GM18909 (cell line): Measurements from ENCODE around the gene TBC1D22A.
"Not testable (repeated sequence)": the region's sequence is repeated elsewhere in the genome, so short reads cannot be mapped to it uniquely, and the experiment has no call there.

ENCODE experiments used
- ATAC-seq: cut with Tn5 transposase; IDR thresholded peaks from one replicate; pipeline ENCODE4 v1.9.1; 2021; ENCODE audit warnings: mild to moderate bottlenecking; ENCODE audit not compliant: unreplicated experiment, poor library complexity

Gene TBC1D22A

DNA sequence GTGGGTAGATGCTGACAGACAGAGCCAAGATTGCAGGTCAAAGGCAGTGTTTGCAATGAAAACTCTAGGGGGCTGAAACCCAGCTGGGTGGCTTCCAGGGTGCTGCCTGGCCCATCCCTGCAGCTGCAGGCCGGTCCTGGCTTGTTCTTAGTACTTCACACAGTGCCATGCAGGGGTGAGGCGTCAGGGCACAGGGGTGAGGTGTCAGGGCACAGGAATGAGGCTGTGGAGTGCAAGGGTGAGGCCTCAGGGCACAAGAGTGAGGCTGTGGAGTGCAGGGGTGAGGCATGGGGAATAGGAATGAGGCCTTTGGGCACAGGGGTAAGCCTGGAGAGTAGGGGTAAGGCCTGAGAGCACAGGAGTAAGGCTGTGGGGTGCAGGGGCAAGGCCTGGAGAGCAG is 337.6 kb downstream of the TBC1D22A start:
- ATAC-seq = no peak

DNA sequence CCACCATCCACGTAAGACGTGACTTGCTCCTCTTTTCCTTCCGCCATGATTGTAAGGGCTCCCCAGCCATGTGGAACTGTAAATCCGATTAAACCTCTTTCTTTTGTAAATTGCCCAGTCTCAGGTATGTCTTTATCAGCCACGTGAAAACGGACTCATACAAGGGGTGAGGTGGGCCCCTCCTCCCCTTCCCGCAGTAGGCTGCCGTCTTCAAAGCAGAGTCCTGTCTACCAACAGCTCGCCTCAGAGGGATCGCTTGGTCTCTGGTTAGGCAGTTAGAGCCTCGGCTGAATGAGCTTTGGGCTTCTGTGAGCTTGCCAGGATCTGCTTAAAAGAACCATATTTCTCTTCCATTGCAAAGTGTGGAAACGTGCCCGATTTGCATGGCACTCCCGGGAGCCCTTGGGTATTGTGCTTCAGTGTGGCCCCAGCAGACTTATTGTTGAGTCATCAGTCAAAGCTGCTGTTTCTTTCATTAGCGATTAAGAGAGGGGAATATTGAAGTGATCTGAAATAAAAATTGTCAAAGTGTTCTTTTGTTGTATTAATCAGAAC is 338.3 kb downstream of the TBC1D22A start:
- ATAC-seq = no peak

DNA sequence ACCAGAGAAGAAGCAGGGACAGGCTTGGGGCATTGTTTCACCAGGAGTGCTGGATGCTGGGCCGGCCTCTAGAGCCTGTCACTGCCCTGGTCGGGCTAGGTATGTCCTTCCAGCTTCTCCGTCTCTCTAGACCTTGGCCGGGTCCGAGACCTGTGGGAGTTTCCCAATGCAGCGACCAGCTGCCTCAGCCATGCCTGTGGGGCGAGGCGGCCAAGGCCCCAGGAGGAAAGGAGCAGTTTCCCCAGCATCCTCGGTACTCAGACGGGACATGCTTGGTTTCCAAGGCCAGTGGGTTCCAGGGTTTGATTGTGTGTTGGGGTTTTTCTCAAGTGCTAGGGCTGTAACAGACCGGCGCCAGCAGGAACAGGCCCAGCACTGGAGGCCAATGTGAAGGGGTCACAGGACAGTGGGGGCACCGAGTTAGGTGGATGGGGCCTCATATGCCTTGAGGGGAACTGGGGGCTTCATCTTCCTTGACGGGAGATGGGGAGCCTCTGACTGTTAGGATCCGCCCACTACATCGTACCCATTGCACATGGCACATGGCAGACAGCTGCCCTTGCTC is 339.0 kb downstream of the TBC1D22A start:
- no peak for ATAC-seq

DNA sequence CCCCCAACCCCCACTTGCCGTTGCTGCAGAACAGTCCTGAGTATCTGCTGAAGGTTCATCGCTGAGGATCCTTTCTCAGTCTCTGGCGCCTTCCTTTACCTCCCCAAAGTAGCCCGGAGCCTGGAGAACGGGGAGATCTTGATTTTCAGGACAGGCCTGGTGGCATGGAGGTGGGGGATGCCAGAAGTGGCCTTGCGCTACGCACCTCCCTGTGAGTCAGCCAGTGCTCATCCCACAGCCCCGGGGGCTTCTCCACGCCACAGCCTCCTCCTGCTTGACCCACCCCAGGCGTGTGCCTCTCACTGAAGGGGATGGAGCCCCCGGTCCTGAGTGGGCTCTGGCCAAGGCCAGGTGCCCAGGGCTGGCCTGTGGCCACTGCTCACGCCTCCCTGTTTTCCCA is 339.6 kb downstream of the TBC1D22A start:
- no peak for ATAC-seq

DNA sequence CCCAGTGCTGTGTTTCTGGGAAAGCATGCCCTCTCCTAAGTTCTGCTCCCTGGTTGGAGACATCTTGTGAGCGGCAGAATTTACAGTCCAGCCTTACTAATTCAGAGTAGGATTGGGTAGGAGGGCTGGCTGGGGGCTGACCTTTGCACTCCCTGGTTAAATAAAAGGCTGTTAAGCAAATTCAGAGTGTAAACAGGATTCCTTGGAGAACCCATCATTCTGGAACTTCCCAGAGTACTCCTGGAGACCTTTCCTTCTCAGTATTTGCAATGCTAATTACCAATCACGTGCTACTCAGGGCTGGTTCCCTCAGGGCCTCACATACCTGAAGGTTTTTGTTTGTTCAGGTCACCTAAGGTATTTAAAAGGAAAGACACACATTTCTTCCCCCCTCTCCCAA is 340.2 kb downstream of the TBC1D22A start:
- no peak for ATAC-seq

DNA sequence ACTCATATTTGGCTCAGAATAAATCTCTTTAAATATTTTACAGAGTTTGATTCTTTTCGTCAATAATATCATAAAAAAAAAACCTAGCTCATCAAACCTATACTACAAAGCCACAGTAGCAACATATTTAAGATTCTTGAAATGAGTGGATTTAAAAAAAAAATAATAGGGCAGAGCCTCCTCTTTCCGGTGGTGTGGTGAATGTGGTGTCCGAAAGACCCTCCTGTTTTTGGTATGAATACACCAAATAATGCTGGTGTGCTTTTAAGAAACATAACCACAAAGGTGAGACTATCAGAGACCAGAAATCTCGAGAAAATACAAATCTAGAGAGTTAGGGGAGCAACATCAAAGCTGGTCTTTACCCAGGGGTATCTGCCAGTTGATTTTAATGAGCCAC is 342.6 kb downstream of the TBC1D22A start:
- no peak for ATAC-seq

DNA sequence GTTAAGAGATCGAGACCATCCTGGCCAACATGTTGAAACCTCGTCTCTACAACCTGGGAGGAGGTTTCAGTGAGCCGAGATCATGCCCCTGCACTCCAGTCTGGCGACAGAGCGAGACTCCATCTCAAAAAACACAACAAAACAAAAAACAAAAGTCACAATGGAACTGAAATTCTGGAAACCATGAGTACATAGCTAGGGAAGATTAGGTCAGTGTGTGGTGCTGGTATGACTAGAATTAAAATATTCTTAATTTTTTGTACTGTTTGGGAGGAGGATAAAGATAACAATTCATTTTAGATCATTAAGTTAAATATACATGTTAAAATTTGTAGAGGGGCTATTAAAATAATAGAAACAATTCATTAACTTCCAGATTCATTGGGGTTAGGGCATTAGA is 344.4 kb downstream of the TBC1D22A start:
- ATAC-seq = no peak

DNA sequence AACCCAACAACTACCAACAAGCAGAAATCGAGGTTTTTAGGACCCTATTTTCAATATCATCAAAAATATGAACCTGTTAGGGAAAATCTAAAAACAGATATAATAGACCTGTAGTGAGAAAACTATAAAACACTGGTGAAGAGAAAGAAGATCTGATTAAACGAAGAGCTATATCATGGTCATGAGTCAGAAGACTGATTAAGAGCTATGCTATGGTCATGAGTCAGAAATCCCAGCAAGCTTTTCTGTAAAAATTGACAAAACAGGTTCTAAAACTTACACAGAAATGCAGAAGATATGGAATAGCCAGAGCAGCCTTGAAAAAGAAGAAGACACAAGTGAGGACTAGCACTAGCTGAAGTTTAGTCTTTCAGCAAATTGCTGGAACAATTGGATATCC is 345.0 kb downstream of the TBC1D22A start:
- ATAC-seq = no peak

DNA sequence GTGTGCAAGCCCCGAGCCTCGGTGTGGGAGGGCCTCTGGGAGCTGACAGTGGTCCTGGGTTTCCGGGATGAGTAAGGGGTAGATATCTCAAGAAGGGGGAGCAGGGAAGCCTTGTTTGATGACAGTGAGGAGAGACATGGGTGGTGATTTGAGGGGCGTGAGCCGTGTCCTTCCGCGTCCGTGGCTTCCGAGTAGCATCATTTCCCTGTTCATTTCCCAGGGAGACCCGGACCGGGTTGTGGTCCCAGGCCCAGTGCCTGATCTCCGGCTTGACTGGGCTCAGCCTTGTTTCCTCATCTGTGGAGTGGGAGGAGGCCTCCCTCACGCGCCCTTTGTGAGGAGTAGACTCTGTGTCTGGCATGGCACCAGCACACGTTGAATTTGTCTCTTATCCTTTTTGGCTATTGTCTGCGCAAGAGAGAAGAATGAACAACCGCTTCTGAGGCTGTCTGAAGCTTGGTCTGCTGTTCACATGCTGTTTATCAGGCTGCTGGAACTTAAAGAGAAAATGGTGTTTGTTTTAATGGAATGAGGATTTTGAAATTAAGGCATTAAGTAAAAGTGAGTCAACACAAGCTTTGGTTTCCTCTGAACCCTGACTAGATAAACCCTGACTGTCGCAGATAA is 348.5 kb downstream of the TBC1D22A start:
- ATAC-seq = no peak

DNA sequence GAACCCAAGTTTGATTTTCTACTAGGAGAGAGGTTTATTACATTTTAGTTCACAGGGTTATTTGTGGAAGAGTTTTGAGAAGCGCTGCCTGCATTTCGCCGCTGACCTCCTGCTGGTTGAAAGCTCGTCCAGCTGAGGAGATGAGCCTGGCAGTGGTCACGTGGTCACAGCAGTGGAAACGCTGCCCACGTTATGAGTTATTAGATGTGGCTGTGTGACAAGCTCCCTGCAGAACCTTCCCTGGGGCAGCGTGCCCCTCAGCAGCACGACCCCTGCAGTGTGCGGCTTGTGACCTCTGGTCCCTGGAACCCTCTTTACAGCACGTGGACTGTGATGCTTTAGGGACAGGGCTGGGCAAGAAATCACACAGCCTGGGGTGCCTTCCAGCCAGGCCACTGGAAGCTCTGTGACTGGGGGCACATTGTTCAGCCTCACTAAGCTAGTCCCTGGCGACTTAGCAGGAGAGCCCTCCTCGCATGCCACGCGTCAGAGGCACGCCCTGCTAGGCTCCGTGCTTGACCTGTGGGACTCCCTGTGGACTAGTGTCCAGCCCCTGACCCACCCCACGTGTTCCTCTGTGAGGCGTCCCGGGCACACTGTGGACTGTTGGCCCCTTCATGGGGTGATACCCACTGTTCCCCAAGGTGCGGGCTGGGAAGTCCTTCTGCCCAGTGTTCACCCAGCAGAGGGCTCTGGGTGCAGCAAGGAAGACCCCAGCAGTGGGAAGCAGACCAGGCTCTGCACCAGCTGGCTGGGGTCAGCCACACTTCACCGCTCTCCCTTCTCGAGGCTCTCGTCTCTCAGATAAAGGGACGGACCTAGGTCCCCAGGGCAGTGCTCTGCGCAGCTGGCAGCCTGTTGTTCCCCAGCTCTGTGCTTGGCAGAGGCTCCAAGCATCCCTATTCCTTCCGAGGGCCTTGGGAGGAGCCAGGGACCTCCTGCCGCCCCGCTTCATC is 349.5 kb downstream of the TBC1D22A start:
- ATAC-seq = no peak

DNA sequence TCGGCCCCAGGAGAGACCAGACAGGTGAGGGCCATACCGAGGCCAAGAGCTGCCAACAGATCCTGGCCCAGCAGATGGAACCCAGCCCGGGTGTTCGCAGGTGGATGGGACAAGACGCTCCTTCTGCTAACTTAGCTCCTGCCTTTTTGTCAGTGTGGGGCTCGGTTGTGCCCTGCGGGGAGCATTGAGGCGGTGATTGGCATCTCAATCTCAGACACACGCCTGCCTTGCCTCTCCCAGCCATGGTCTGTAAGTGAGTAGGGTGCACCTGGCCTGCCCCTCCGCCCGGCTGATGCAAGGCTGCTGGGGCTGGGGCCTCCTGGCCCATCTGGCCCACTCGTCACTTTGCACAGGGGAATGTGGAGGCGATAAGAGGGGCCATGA is 350.1 kb downstream of the TBC1D22A start:
- no peak for ATAC-seq

DNA sequence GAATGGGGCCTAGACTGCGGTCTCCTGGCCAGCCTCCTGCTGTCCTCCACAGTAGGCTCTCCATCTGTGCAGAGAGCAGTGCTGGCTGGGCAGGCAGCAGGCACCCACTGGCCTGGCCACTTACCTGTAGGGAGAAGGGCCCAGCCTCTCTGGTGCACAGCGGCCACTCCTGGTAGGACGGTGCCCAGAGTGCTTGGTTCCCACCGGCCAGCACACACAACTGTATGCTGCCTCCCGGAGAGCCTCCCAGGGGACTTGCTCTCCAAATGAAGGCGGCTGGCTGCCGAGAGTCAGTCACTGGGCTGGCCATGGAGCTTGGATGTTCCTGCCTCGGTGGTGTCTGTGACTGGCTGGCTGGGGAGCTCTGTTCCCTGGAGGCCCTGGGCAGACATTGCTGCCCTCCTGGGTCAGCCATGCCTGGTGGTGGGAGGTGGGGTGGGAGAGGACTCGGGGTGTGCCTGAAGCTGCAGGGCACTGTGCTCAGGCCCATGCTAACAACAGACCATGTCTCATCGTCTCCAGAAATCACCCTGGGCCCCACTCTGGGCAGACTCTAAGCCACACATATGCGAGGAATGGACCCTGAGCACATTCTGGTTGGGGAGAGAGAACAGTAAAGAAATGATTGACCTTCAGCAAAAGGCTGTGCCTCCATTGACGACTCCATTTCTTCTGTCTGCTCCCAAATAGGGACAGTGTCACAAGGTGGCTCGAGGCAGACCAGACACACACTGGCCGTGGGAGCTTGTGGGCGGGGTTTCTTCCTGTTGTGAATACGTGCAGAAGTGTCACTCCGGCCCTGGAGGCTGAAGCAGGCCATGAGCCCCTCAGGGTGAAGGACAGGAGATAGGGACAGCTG is 350.8 kb downstream of the TBC1D22A start:
- ATAC-seq = no peak

DNA sequence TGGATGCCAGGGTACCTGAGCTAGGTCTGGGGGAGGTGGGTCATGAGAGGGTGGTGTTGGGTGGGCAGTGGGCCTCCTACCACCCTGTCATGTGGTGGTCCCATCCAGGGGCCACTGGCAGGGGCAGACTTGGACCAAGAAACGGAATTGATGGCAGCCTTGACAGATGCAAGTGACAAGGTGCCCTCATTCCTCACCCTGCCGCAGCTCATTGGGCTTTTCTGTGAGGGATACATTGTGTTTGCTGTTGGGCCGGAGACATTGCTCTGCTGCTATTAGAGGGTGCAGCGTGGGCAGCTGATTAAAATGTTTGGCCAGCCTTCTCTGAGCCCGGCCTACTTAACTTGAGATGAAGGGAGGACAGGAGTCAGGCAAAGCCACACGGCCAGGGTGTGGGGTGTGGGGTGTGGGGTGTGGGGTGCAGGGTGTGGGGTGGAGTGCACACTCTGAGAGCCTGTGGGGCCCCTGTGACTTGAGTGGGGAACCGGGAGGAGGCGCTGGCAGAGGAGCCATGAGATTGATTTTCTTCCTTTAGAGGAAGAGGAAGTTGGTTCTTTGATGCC is 351.5 kb downstream of the TBC1D22A start:
- ATAC-seq = no peak

DNA sequence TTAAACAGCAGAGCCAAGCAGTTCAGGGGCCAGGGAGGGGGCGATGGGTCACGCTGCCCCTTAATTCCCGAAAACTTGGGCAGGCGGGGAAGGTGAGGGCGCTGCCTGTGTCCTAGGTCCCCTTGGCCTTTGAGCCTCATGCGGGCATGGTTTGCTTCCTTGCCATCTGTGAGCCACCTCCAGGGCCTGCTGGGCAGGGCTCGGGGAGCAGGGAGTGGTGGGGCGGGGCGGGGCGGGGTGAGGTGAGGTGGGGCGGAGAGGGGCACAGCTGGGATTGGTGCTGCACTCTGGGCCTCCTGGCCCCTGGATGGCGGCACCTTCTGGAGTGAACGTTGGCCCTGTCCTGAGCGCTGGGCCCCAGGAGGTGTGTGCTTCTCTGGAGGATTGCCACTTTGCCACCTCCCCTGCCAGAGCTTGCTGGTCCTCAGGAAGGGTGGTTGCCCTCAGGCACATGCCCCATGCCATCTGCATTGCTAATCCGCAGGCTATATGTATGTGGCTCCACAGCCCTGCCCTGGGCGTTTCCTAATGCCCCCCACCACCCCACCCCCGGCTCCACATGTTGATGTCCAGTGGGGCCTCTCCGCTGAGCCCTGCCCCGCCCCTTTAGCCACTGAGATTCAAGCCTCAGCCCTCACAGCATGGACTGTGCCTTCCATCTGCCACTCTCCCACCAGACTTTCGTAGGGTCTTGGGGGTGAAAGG is 352.5 kb downstream of the TBC1D22A start:
- ATAC-seq = no peak

DNA sequence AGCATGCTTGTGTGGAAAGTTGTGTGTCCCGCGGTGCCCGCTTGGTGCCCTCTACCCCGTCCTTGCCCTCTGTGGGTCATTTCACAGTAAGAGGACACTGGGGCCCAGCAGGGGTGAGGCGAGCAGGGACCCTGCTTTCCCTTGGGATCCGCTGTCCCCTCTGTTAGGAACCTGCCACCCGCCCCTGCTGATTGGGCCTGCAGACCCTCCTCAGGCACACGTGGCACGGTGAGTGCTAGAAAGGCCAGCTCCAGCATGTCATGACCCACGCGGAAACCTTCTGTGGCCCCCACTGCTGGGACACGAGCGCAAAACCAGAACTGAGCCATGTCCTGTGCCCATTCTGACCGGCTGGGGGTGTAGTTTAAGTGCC is 353.1 kb downstream of the TBC1D22A start:
- ATAC-seq = no peak

DNA sequence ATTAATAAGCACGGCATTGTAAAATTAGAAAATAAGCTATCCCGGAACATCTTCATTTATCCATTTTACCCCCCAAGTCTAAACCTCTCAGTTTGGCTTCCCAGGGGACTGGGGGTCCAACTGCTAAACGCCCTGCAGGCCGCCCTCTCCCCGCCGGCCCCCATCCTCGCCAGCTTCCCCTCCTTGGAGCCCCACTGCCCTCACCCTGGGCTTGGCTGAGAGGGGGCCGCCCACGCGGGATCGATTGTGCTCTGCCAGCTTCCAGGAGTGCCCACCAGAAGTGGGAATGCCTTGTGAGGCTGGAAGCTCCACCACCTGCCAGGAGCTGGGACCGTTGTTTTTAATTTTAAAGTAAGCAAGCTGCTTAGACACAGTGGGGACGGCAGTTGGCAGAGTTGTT is 353.5 kb downstream of the TBC1D22A start:
- ATAC-seq = no peak

DNA sequence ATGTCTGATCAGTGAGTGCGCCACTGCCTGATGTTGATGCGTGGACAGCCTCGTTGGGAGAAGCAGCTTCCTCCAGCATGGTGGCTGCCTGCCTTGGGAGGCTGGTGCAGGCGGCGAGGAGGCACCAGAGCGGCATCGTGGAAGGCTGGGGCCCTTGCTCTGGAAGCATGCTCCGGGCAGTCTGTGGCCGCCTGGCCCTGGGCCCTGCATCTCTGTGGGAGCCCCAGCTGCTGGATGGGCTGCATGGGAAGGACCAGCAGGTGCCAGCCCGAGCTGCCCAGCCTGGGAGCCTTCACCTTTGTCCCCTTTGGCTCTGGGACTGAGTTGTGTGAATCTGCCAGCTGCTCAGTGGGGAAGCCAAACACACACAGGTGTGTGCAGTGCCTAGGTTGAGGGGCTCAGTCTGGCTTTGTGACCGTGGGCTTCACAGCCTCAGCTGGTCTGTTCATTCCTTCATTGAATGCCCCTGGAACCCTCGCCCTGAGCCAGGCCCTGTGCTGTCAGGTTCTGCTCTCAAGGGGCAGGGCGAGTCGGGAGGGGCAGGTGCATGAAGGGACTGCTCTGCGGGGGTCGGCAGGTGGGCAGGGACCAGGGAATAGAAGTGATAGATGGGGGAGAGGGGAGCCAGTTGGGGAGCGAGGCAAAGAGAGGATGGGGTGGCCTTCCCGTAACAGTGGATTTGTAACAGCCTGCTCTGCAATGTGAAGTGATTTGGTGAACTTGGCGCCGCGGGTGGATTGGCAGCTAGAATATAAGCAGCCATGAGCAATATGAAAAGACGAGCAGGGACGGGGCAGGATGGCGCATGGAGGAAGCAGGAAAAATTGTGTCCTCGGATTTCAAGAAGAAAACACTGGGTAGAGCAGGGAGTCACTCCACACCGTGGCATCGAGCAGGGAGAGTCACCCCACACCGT is 354.2 kb downstream of the TBC1D22A start:
- no peak for ATAC-seq

DNA sequence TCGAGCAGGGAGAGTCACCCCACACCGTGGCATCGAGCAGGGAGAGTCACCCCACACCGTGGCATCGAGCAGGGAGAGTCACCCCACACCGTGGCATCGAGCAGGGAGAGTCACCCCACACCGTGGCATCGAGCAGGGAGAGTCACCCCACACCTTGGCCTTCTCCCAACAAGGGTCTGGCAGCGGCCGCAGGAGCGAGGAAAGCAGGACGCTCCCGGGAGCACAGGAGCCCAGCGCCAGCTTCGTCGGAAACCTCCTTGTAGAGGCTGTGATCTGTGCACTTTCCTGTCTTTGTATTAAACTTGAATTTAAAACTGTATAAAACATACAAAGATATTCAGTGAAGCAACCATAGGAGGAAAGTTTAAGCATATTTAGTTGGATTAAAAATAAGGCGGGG is 355.0 kb downstream of the TBC1D22A start:
- not testable (repeated sequence) for ATAC-seq
